Breast epithelium (tissue), 4 donors: Measurements from ENCODE around the gene MYO9B. TPM values are rescaled to one million over a fixed set of nuclear protein-coding genes. Genes with fewer than 3 reads are reported as not detected.
A peak's percentile ranks its signal among the peaks of the same experiment; 100 is the strongest.

Experiments
- DNase-seq, 2 donors: peaks; one replicate each; pipeline ENCODE4 v3.0.0-alpha.2; 2019; ENCODE audit warnings: low spot score in 2 of 2
- H3K27ac ChIP-seq, 2 donors: fragments of 200-600 bp; sonication (generic) in 1 of 2; one replicate each; pipeline ENCODE4 v1.5.1; 2016 to 2019; ENCODE audit warnings: mild to moderate bottlenecking in 1 of 2
- H3K27me3 ChIP-seq, 2 donors: fragments of 200-600 bp; sonication (generic) in 1 of 2; one replicate each; pipeline versions ENCODE4 v1.5.1 to v1.6.0; 2017 to 2019; ENCODE audit warnings: control low read depth in 1 of 2, mild to moderate bottlenecking in 1 of 2
- H3K36me3 ChIP-seq: fragments of 200-600 bp; one replicate; pipeline ENCODE4 v1.5.1; 2019
- H3K4me1 ChIP-seq, 2 donors: fragments of 200-600 bp; sonication (generic); one replicate each; pipeline ENCODE4 v1.5.1; 2016 to 2019; ENCODE audit warnings: control low read depth in 1 of 2
- H3K4me3 ChIP-seq, 3 donors: fragments of 200-600 bp; sonication (generic); 1 replicate in 2 of 3; 2 replicates in 1 of 3; pipeline ENCODE4 v1.5.1; 2016 to 2019; ENCODE audit warnings: mild to moderate bottlenecking in 3 of 3, moderate library complexity in 2 of 3
- H3K9me3 ChIP-seq, 2 donors: fragments of 200-600 bp; sonication (generic) in 1 of 2; one replicate each; pipeline ENCODE4 v1.5.1; 2016 to 2019; ENCODE audit warnings: control low read depth in 1 of 2
- CTCF ChIP-seq, 3 donors: fragments of 450-650 bp; IDR thresholded peaks; one replicate each; pipeline ENCODE4 v1.5.1; 2016 to 2017; ENCODE audit warnings: antibody characterized with exemption in 3 of 3, mild to moderate bottlenecking in 3 of 3, moderate library complexity in 3 of 3
- POLR2A ChIP-seq: fragments of 450-650 bp; IDR thresholded peaks from one replicate; pipeline ENCODE4 v1.6.1; 2016; ENCODE audit warnings: antibody characterized with exemption, mild to moderate bottlenecking, moderate library complexity
- POLR2AphosphoS5 ChIP-seq, 3 donors: sonication (generic); formaldehyde crosslinking; IDR thresholded peaks; one replicate each; pipeline ENCODE4 v1.6.1; 2017; ENCODE audit warnings: antibody characterized with exemption in 3 of 3
- intact Hi-C: fragments of 100-400 bp; cut with DNase I; formaldehyde crosslinking; loops from one replicate; pipeline ENCODE4 v1.15.1; 2023; ENCODE audit warnings: low total_unique reads
- total RNA-seq, 3 donors: library from RNA; depleted of rRNA; stranded (reverse); fragments of >200 nt; gene quantifications; one replicate each; pipeline ENCODE4 v1.1.0, GENCODE V29; 2016

The MYO9B gene
- total RNA-seq, 3 donors from 2014 or later = 76.0 to 79.5 (median 77.4) TPM

- intact Hi-C loops = no loop called here
- no peak for TF ChIP-seq CTCF (IDR thresholded peaks at IDR 0.05)
- no peak for TF ChIP-seq POLR2AphosphoS5 (IDR thresholded peaks at IDR 0.05)
- TF ChIP-seq POLR2A = no peak
- Histone ChIP-seq H3K4me1 (no peaks in the 10 kb centered on the region), H3K9me3 (no peaks in the 10 kb centered on the region), H3K27ac (peak overlapping the region; percentile 20 to 56), H3K36me3 (no peaks in the 10 kb centered on the region), H3K4me3 (no peak overlapping the region), H3K27me3 (no peaks in the 10 kb centered on the region)
- DNase-seq = no peak
These were observed 41.6 kb downstream of the MYO9B start for GRCh38 chr19:17116996-17117702.

GRCh38 chr19:17118957-17119356 lies 43.4 kb downstream of the MYO9B start:
- DNase-seq = no peak
- no peaks in the 10 kb centered on the region for H3K9me3 ChIP-seq
- H3K4me1 ChIP-seq = no peaks in the 10 kb centered on the region
- TF ChIP-seq CTCF (IDR thresholded peaks at IDR 0.05) (no peak), POLR2AphosphoS5 (IDR thresholded peaks at IDR 0.05) (no peak), POLR2A (no peak)
- H3K36me3 ChIP-seq = no peaks in the 10 kb centered on the region
- no peaks in the 10 kb centered on the region for H3K27me3 ChIP-seq
- intact Hi-C loops = no loop called here
- no peak overlapping the region for H3K27ac ChIP-seq
- no peak overlapping the region for H3K4me3 ChIP-seq

GRCh38 chr19:17121736-17122293 lies 46.2 kb downstream of the MYO9B start:
- peaks cover 0 to 7% of the 10 kb centered on the region in 2 donors for H3K4me1 ChIP-seq
- no peak overlapping the region for H3K4me3 ChIP-seq
- DNase-seq = no peak
- H3K9me3 ChIP-seq = no peaks in the 10 kb centered on the region
- no peaks in the 10 kb centered on the region for H3K36me3 ChIP-seq
- TF ChIP-seq POLR2AphosphoS5 (IDR thresholded peaks at IDR 0.05) (no peak), CTCF (IDR thresholded peaks at IDR 0.05) (no peak), POLR2A (no peak)
- H3K27me3 ChIP-seq = no peaks in the 10 kb centered on the region
- intact Hi-C loops = no loop called here
- no peak overlapping the region for H3K27ac ChIP-seq

GRCh38 chr19:17123041-17123440 lies 47.5 kb downstream of the MYO9B start:
- intact Hi-C loops = no loop called here
- Histone ChIP-seq H3K9me3 (no peaks in the 10 kb centered on the region), H3K27me3 (no peaks in the 10 kb centered on the region), H3K36me3 (no peaks in the 10 kb centered on the region), H3K4me1 (peaks cover 0 to 7% of the 10 kb centered on the region in 2 donors), H3K4me3 (no peak overlapping the region), H3K27ac (no peak overlapping the region)
- no peak for DNase-seq
- TF ChIP-seq POLR2A (no peak), POLR2AphosphoS5 (IDR thresholded peaks at IDR 0.05) (no peak), CTCF (IDR thresholded peaks at IDR 0.05) (no peak)

GRCh38 chr19:17124025-17124424 lies 48.4 kb downstream of the MYO9B start:
- TF ChIP-seq POLR2AphosphoS5 (IDR thresholded peaks at IDR 0.05) = no peak
- TF ChIP-seq POLR2A = no peak
- TF ChIP-seq CTCF (IDR thresholded peaks at IDR 0.05) = no peak
- no peaks in the 10 kb centered on the region for H3K9me3 ChIP-seq
- intact Hi-C loops = no loop called here
- no peak overlapping the region for H3K4me3 ChIP-seq
- H3K4me1 ChIP-seq = peaks cover 0 to 7% of the 10 kb centered on the region in 2 donors
- H3K27ac ChIP-seq = no peak overlapping the region
- no peak for DNase-seq
- H3K36me3 ChIP-seq = no peaks in the 10 kb centered on the region
- H3K27me3 ChIP-seq = no peaks in the 10 kb centered on the region
